ENCODE measurements around the gene SLC39A9.

SLC39A9 gene, protein sequence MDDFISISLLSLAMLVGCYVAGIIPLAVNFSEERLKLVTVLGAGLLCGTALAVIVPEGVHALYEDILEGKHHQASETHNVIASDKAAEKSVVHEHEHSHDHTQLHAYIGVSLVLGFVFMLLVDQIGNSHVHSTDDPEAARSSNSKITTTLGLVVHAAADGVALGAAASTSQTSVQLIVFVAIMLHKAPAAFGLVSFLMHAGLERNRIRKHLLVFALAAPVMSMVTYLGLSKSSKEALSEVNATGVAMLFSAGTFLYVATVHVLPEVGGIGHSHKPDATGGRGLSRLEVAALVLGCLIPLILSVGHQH

GRCh38 chr14:69398053-69398817, at the start of gene SLC39A9, which contains the start of gene ERH:
SLC39A9 (plus strand) TSS chr14:69398692; CDS start chr14:69399370, 678 bp downstream.
ERH (minus strand) TSS chr14:69398299; CDS start chr14:69398233, 66 bp downstream.
- peak; percentile 95 for DNase-seq

- DNase-seq = no peak
Measured at GRCh38 chr14:69349091-69349777, 49.3 kb upstream of the SLC39A9 start.

DNA sequence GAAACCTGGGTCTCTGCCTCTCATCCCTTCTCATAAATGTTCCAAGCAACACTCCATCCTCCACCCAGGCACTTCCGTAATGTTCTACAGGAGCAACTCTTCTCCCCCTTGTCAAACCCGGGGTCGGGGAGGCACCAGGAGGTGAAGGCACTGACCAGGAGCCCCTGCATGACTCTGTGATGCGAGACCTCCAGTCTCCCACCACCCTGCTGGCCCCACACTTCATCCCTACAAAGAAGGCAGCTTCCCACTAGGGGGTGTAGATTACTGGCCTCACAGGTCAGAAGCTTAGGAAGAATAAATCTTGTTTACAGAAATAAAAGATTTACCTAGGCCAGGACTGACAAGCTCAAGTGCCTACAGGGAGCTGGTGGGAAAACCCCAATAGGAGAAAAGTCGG, 47.6 kb upstream of the SLC39A9 start:
- no peak for DNase-seq

GRCh38 chr14:69351385-69351784, 47.1 kb upstream of the SLC39A9 start:
- DNase-seq = no peak

DNA sequence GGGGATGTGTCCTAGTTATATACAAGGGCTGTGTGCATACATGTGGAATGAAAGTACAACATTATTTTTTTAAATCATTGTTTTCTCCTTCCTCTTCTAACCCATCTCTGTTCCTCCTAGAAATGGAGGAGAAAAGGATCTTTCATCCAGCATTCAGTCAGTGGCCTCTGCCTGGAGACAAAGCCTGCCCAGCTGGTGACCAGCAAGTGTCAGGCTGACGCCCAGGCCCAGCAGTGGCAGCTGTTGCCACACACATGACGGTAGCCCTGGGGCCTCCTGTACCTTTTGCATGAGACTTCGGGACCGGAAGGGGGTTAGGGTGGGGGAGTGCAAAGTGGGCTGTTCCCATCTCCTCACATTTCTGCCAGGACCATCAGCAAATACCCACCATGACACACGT, 46.6 kb upstream of the SLC39A9 start:
- DNase-seq = no peak

- DNase-seq = no peak
Measured at GRCh38 chr14:69353168-69353567, 45.3 kb upstream of the SLC39A9 start.

DNA sequence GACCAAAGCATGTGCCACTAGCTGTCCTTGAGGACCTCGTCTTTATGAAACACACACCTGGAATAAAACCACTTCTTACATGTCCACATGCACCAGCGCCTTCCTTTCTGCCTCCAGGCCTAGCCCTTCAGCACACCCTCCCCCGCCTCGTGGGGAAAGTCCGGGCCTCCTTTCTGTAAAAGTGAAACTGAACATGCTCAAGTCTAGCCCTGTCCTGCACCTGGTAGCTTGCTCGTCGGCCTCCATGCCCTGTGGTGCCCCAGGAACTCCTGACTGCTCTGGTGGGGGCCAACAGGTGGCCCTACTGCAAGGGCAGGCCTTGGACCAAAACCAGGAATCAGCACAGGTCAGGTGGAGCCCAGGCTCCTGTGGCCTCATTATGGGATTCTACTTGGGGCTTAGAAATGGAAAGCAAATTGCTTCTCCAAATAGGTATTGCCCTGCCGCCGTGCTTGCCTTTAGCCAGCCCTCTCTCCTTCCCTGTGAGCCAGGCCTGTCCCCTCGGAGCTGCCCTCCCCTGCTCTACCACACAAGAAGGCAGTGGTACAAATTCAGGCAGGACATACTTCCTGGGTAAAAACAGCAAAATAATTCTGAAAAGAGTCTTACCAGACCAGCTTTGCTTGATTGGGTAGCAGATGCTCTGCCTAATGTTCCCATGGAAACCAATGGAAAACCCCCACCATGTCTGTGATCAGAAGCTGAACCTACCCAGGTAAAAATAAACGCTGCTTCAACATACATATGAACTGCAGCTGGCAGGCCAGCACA, 43.9 kb upstream of the SLC39A9 start:
- peak; percentile 55 for DNase-seq

- DNase-seq = no peak
Measured at GRCh38 chr14:69355154-69355597, 43.3 kb upstream of the SLC39A9 start.

DNA sequence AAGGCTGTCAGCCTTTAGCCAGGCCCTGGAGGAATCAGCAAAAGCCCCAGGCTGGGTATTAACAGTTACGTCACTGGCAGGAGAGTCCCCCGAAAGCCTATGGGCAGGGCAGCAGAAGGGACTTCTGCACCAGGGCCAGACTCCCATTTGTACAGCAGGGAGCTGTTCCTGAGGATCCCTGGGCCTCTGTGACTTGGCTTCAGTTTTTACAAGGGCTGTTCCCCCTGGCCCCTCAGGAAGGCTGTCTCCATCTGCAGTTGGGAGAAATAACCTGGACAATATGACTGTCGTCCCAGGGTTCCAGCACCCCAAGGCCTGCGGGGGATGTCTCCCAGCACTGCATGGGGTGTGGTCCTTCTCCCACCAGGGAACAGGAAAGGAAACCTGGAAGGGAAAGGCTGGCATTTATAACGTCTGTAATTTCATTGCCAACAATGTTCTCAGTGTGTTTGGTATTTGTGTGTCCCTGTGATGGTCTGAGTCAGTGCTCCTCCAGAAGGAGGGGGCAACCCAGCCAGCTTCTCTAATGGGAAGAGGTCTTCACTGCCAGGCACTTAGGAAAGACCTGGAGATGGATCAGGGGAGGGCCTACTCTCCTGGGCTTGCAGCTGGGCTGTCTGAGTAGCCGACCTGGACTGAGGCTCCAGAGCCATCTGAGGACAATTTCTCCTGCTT, 42.7 kb upstream of the SLC39A9 start:
- no peak for DNase-seq

DNA sequence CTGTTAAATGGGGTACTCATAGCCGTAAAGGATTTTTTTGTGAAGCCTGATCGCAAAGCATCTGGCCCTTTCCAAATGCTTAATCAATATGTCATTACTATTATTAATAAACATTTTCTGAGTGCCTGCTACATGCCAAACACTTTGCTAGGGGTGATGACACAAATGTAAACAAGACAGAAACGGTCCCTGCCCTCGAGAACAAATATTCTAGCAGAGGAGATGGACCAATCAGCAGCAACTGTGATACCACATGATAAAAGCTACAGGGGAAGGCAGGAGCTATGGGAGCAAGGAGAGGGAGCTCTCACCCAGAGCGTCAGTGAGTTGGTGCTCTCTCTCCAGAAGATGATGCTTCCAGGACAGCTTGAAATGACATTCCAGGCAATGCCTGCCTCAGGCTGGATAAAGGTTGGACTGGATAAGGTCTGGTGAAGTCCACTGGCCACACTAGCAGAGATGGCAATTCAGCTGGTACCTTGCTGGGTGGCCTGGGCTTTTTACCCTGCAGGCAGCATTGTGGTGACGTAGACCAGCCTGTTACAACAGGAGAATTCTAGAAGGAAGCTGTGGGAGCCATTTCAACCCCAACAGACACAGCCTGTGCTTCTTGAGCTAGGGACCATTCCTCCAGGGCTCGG, 41.5 kb upstream of the SLC39A9 start:
- no peak for DNase-seq

- no peak for DNase-seq
Measured at GRCh38 chr14:69357544-69358200, 40.8 kb upstream of the SLC39A9 start.

DNA sequence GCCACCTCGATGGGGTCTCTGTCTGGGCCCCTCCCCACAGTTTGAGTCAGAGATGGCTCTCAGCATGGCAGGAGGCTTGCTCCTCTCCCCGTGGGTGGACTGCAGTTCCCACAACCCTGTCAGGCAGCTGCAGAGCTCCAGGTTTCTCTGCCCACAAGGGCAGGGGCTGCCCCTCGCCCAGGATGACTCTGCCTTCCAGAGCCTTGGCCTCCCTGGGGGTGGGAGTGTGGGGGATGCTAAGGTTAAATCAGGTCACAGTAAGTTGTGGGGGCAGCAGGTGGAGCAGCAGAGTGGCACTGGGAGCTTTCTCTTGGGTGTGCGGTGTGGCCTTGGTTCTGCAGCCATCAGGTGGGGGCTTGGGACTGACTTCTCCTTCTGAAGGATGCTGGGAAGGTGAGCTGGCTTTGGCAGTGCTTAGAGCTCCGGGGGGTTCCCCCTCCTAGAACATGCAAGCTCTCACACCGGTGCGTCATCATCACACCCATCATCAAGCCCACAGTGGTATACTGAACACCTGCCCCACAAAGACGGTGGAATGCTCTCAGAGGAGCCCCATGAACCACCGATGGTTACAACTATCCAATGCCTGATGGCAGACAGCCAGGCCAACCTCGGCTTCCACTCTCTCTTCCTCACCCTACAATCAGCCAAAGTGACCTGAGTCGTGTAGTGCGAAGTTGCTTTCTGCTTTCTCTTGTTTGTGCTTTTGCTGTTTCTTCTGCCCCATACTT, 40.1 kb upstream of the SLC39A9 start:
- DNase-seq = no peak

DNA sequence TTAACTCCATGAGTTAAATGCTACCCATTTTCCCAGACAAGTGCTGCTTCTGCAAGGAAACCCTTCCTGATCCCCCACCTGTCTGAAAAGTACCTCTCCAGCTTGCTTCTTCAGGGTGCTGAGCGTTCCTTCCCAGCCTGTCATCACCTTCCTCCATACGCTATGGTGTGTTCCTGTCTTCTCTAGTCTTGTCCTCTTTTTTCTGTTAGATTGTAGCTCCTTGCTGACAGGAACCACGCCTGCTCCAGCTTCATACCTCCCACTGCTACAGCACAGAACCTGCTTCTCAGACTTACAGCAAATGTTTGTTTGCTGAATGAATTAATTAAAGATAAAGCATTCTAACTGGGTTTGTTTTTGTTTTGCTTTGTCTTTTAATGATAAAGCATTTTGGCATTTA, 39.5 kb upstream of the SLC39A9 start:
- no peak for DNase-seq

- no peak for DNase-seq
Measured at GRCh38 chr14:69360438-69361108, 37.9 kb upstream of the SLC39A9 start.

DNA sequence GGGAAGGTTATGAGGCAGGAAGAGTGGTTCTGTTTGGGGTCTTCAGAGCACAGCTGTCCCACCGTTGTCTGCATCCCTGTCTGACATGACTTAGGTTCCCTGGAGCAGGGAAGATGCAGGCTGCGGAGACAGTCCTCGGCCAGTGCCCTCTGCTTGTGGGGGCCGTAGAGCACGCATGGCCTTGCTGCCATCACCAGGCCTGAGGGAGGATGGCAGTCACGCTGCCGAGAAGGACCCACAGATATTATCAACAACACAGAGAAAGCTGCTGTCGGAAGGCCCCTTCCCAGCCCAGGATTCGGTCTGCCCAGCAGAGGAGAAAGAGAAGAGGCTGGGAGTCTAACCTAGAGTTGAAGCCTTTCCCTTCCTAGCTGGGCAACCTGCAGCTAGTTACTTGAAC, 35.4 kb upstream of the SLC39A9 start:
- no peak for DNase-seq

- no peak for DNase-seq
Measured at GRCh38 chr14:69363964-69364363, 34.5 kb upstream of the SLC39A9 start.

GRCh38 chr14:69364378-69364777, 34.1 kb upstream of the SLC39A9 start:
- no peak for DNase-seq

DNA sequence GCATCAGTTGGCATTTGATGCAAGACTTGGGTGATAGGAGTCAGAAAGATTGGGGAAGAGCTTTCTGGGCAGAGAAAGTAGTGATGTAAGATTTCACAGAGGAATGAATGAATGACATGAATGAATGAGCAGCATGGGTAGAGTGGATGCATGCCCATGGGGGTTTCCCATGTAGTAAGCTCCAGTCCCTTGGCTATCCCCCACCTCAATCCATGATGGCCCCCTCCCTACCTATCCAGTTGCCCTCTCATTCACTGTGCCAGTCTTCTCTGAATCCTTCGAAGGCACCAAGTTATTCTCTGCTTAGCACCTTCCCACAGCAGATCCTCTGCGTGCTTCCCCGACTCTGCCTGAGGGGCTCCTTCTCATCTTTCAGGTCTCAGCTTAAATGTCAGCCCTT, 32.4 kb upstream of the SLC39A9 start:
- no peak for DNase-seq

DNA sequence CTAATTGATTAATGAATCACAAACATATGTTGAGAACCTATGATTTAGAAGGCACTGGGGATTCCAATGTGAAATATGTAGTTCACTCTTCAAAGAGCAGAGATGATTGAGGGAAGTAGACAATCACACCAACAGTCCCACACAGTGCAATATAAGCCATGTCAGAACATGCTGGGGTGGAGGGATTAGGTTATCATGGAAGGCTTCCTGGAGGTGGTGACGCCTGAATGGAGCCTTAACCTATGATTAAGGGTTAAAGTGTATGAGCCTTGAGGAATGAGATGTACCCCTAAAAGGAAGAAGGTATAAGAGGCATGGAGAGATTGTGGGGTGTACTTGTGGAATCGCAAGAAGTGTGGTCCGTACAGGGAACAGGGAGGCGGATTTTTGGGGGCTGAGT, 31.7 kb upstream of the SLC39A9 start:
- DNase-seq = no peak

- DNase-seq = no peak
Measured at GRCh38 chr14:69368381-69368780, 30.1 kb upstream of the SLC39A9 start.
